ENCODE measurements around the gene ZCCHC10. TPM values are rescaled to one million over a fixed set of nuclear protein-coding genes. Genes with fewer than 3 reads are reported as not detected.
"Not testable (repeated sequence)": the region's sequence is repeated elsewhere in the genome, so short reads cannot be mapped to it uniquely, and the experiment has no call there.

Gene ZCCHC10
- total and polyA plus RNA-seq, 12 donors, result 12.2 to 29.9 (median 19.4) TPM

DNA sequence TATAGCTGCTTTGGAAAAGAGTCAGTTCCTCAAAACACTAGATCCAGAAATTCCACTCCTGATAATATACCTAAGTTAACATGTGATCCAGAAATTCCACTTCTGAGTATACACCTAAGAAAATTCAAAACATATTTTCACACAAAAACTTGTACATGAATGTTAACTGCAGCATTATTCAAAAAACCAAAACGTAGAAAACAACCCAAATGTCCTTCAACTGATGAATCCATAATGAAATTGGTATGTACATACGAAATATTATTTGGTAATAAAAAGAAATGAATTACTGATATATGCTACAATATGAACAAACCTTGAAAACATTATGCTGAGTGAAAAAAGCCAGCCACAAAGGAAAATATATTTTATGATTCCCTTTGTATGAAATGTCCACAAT, 46.4 kb downstream of the ZCCHC10 start:
- no peaks in the 10 kb centered on the region for H3K4me1 ChIP-seq
- no peak overlapping the region for H3K27ac ChIP-seq
- no peaks in the 10 kb centered on the region for H3K27me3 ChIP-seq
- no peaks in the 10 kb centered on the region for H3K36me3 ChIP-seq
- DNase-seq (no peak), ATAC-seq (no peak)
- H3K9me3 ChIP-seq, result peaks cover 0 to 12% (median 0%) of the 10 kb centered on the region in 11 donors
- intact Hi-C loops (cut with DNase I), result no loop called here
- 70 to 71% methylated on average over 2 of the region's 2 CpGs for WGBS, 2 donors
- TF ChIP-seq, protein P1, sequence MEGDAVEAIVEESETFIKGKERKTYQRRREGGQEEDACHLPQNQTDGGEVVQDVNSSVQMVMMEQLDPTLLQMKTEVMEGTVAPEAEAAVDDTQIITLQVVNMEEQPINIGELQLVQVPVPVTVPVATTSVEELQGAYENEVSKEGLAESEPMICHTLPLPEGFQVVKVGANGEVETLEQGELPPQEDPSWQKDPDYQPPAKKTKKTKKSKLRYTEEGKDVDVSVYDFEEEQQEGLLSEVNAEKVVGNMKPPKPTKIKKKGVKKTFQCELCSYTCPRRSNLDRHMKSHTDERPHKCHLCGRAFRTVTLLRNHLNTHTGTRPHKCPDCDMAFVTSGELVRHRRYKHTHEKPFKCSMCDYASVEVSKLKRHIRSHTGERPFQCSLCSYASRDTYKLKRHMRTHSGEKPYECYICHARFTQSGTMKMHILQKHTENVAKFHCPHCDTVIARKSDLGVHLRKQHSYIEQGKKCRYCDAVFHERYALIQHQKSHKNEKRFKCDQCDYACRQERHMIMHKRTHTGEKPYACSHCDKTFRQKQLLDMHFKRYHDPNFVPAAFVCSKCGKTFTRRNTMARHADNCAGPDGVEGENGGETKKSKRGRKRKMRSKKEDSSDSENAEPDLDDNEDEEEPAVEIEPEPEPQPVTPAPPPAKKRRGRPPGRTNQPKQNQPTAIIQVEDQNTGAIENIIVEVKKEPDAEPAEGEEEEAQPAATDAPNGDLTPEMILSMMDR (IDR thresholded peaks at IDR 0.05), result no peak
- H3K4me3 ChIP-seq, result no peak overlapping the region

DNA sequence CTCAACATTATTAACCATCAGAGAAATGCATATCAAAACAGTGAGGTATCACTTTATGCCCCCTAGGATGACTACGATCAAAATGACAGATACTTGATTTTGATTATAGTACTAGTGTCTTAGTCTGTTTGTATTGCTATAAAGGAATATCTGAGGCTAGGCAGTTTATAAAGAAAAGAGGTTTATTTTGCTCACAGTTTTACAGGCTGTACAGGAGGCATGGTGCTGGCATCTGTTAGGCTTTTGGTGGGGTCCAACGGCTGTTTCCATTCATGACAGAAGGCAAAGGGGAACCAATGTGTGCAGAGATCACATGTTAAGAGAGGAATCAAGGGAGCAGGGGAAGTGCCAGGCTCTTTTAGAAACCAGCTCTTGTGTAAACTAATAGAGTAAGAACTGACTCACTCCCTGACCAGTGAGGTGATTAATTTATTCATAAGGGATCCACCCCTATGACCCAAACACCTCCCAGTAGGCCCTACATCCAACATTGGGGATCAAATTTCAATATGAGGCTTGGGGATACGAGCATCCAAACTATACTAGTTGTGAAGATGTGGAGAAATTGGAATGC, 46.9 kb downstream of the ZCCHC10 start:
- H3K27me3 ChIP-seq, result no peaks in the 10 kb centered on the region
- H3K4me1 ChIP-seq, result no peaks in the 10 kb centered on the region
- DNase-seq (no peak), ATAC-seq (no peak)
- TF ChIP-seq, protein P1 (IDR thresholded peaks at IDR 0.05), result no peak
- no peak overlapping the region for H3K27ac ChIP-seq
- H3K36me3 ChIP-seq, result no peaks in the 10 kb centered on the region
- H3K9me3 ChIP-seq, result peaks cover 0 to 12% (median 0%) of the 10 kb centered on the region in 11 donors
- WGBS, 2 donors, result 84 to 85% methylated on average over 3 of the region's 3 CpGs
- intact Hi-C loops (cut with DNase I), result no loop called here
- no peak overlapping the region for H3K4me3 ChIP-seq

DNA sequence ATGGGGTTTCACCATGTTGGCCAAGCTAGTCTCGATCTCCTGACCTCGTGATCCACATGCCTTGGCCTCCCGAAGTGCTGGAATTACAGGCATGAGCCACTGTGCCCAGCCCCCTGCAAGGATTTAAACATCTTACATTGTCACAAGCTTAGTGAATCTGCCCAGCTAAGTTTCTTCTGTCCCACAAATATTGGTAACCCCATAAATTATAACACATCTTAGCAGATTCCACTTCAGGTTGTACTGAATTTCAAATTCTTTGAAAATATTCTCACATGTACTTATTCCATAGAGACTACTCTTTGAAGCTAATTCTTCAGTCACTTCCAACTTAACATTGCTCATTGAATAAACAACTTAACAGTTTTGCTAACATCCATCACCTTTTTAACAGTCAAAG, 49.5 kb downstream of the ZCCHC10 start:
- TF ChIP-seq, protein P1 (IDR thresholded peaks at IDR 0.05), result no peak

DNA sequence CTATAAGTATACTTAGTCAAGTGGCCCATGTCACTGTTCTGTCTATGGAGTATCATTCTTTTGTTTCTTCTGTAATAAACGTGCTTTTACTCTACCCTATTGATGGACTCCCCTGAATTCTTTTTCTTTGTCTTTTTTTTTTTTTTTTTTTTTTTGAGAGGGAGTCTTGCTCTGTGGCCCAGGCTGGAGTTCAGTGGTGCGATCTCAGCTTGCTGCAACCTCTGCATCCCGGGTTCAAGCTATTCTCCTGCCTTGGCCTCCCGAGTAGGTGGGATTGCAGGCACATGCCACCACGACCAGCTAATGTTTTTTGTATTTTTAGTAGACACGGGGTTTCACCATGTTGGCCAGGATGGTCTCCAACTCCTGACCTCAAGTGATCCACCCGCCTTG, 53.9 kb downstream of the ZCCHC10 start:
- H3K27ac ChIP-seq; intact Hi-C loops (cut with DNase I); DNase-seq; ATAC-seq; H3K4me3 ChIP-seq; H3K36me3 ChIP-seq; H3K4me1 ChIP-seq; H3K27me3 ChIP-seq: not testable (repeated sequence)
- H3K9me3 ChIP-seq, result peaks cover 0 to 11% (median 0%) of the 10 kb centered on the region in 11 donors
- WGBS, 2 donors, result 95 to 97% methylated on average over 7 of the region's 7 CpGs

More for the DNA sequence above, 49.5 kb downstream of the ZCCHC10 start:
- Histone ChIP-seq H3K27me3 (no peaks in the 10 kb centered on the region), H3K36me3 (no peaks in the 10 kb centered on the region), H3K4me3 (no peak overlapping the region), H3K9me3 (peaks cover 0 to 12% (median 0%) of the 10 kb centered on the region in 11 donors), H3K27ac (no peak overlapping the region), H3K4me1 (no peaks in the 10 kb centered on the region)
- WGBS, 2 donors, result 93% methylated on average over 3 of the region's 3 CpGs
- intact Hi-C loops (cut with DNase I), result no loop called here
- no peak for DNase-seq
- no peak for ATAC-seq
